Neural cell (in vitro differentiated cells): ENCODE measurements around the gene PARD6G. TPM values are rescaled to one million over a fixed set of nuclear protein-coding genes. Genes with fewer than 3 reads are reported as not detected.

Experiments used
- H2AFZ ChIP-seq: fragments of 200-600, 300-800 bp; sonication (generic), shearing (Covaris generic); 2 replicates; pipeline ENCODE4 v1.6.0; 2014; ENCODE audit warnings: low read depth, mild to moderate bottlenecking, antibody characterized with exemption, low read length, moderate library complexity
- H3F3A ChIP-seq: fragments of 200-600 bp; shearing (Covaris generic); 2 replicates; pipeline ENCODE4 v1.6.1; 2016; ENCODE audit warnings: mild to moderate bottlenecking, moderate library complexity, mixed read lengths, antibody characterized with exemption, low read length; ENCODE audit not compliant: insufficient read depth, poor library complexity, severe bottlenecking
- H3K27ac ChIP-seq: fragments of 200-600, 300-800 bp; sonication (generic), shearing (Covaris generic); 2 replicates; pipeline ENCODE4 v1.5.1; 2014; ENCODE audit warnings: mild to moderate bottlenecking, low read length, moderate library complexity
- H3K27me3 ChIP-seq: fragments of 300-800, 200-600 bp; sonication (generic), shearing (Covaris generic); 2 replicates; pipeline ENCODE4 v1.6.0; 2014; ENCODE audit warnings: mild to moderate bottlenecking, low read depth, low read length, moderate library complexity; ENCODE audit not compliant: insufficient read depth
- H3K36me3 ChIP-seq: fragments of 300-800, 200-600 bp; sonication (generic), shearing (Covaris generic); 2 replicates; pipeline ENCODE4 v1.5.1; 2014; ENCODE audit warnings: mild to moderate bottlenecking, antibody characterized with exemption, low read length, moderate library complexity; ENCODE audit not compliant: insufficient read depth
- H3K4me2 ChIP-seq: fragments of 300-800, 200-600 bp; sonication (generic), shearing (Covaris generic); 2 replicates; pipeline ENCODE4 v1.6.0; 2014; ENCODE audit warnings: mild to moderate bottlenecking, low read length
- H3K4me3 ChIP-seq: fragments of 300-800, 200-600 bp; sonication (generic), shearing (Covaris generic); 2 replicates; pipeline ENCODE4 v1.5.1; 2014; ENCODE audit warnings: mild to moderate bottlenecking, low read length, moderate library complexity
- H3K79me2 ChIP-seq: fragments of 200-600 bp; shearing (Covaris generic); replicated peaks from 2 replicates; pipeline ENCODE4 v1.6.0; 2014; ENCODE audit warnings: mild to moderate bottlenecking, low read length, moderate library complexity; ENCODE audit not compliant: insufficient read depth
- H3K9ac ChIP-seq: fragments of 300-800, 200-600 bp; sonication (generic), shearing (Covaris generic); 2 replicates; pipeline ENCODE4 v1.6.1; 2016; ENCODE audit warnings: mild to moderate bottlenecking, low read length, mixed read lengths
- H3K9me2 ChIP-seq: fragments of 200-600 bp; shearing (Covaris generic); 2 replicates; pipeline ENCODE4 v1.6.1; 2016; ENCODE audit warnings: mild to moderate bottlenecking, low read length, mixed read lengths; ENCODE audit not compliant: insufficient read depth
- H3K9me3 ChIP-seq: fragments of 200-600, 300-800 bp; sonication (generic), shearing (Covaris generic); 2 replicates; pipeline ENCODE4 v1.6.1; 2016; ENCODE audit warnings: mild to moderate bottlenecking, mixed run types, low read length, moderate library complexity, mixed read lengths
- H4K20me1 ChIP-seq: fragments of 200-600 bp; shearing (Covaris generic); 2 replicates; pipeline ENCODE4 v1.6.1; 2016; ENCODE audit warnings: mild to moderate bottlenecking, mixed run types; ENCODE audit not compliant: insufficient read depth
- EP300 ChIP-seq: fragments of 450-650 bp; conservative IDR thresholded peaks from 2 replicates; pipeline ENCODE4 v1.6.1; 2014; ENCODE audit warnings: antibody characterized with exemption, mild to moderate bottlenecking, moderate library complexity; ENCODE audit not compliant: poor library complexity, severe bottlenecking
- EZH2 ChIP-seq: fragments of 200-600, 300-800 bp; shearing (Covaris generic), sonication (generic); IDR thresholded peaks from 2 replicates; pipeline ENCODE4 v1.6.1; 2014; ENCODE audit warnings: antibody characterized with exemption, low read length, borderline replicate concordance, mild to moderate bottlenecking; ENCODE audit not compliant: insufficient read depth, poor library complexity, severe bottlenecking
- MXI1 ChIP-seq: fragments of 450-650 bp; conservative IDR thresholded peaks from 2 replicates; pipeline ENCODE4 v1.6.1; 2014; ENCODE audit warnings: antibody characterized with exemption, mild to moderate bottlenecking; ENCODE audit not compliant: poor library complexity, severe bottlenecking
- RAD21 ChIP-seq: fragments of 450-650 bp; conservative IDR thresholded peaks from 2 replicates; pipeline ENCODE4 v1.6.1; 2014; ENCODE audit warnings: antibody characterized with exemption, mild to moderate bottlenecking, moderate library complexity
- SMC3 ChIP-seq: fragments of 450-650 bp; conservative IDR thresholded peaks from 2 replicates; pipeline ENCODE4 v1.6.1; 2014; ENCODE audit warnings: antibody characterized with exemption, mild to moderate bottlenecking, moderate library complexity; ENCODE audit not compliant: poor library complexity
- TAF1 ChIP-seq: IDR thresholded peaks from 2 replicates; pipeline ENCODE4 v1.6.1; 2012; ENCODE audit warnings: low read depth
- polyA plus RNA-seq: library from polyadenylated mRNA; depleted of rRNA; stranded (reverse); fragments of >200 nt; gene quantifications from 2 replicates; pipeline ENCODE4 v1.2.3, GENCODE V29; 2014
- TF ChIP-seq, protein P1 (sequence below): IDR thresholded peaks from 2 replicates; pipeline ENCODE4 v1.6.1; 2012; ENCODE audit warnings: borderline replicate concordance
- TF ChIP-seq, protein P2 (sequence below): fragments of 450-650 bp; IDR thresholded peaks from 2 replicates; pipeline ENCODE4 v1.5.1; 2014; ENCODE audit warnings: antibody characterized with exemption, mild to moderate bottlenecking, moderate library complexity; ENCODE audit not compliant: poor library complexity, severe bottlenecking

Gene PARD6G
- polyA plus RNA-seq, 1 donor from 2014 or later = 9.3 TPM

DNA sequence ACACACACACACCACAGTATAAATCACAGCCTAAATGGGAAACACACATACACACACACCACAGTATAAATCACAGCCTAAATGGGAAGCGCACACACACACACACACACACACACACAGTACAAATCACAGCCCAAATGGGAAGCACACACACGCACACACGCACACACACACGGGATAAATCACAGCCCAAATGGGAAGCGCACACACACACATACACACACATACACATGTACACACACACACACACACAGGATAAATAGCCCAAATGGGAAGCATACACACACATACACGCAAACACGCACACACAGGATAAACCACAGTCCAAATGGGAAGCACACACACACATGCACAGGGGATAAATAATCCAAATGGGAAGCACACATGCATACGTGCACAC is 70.2 kb downstream of the PARD6G start (continued):
- TF ChIP-seq, protein P1, sequence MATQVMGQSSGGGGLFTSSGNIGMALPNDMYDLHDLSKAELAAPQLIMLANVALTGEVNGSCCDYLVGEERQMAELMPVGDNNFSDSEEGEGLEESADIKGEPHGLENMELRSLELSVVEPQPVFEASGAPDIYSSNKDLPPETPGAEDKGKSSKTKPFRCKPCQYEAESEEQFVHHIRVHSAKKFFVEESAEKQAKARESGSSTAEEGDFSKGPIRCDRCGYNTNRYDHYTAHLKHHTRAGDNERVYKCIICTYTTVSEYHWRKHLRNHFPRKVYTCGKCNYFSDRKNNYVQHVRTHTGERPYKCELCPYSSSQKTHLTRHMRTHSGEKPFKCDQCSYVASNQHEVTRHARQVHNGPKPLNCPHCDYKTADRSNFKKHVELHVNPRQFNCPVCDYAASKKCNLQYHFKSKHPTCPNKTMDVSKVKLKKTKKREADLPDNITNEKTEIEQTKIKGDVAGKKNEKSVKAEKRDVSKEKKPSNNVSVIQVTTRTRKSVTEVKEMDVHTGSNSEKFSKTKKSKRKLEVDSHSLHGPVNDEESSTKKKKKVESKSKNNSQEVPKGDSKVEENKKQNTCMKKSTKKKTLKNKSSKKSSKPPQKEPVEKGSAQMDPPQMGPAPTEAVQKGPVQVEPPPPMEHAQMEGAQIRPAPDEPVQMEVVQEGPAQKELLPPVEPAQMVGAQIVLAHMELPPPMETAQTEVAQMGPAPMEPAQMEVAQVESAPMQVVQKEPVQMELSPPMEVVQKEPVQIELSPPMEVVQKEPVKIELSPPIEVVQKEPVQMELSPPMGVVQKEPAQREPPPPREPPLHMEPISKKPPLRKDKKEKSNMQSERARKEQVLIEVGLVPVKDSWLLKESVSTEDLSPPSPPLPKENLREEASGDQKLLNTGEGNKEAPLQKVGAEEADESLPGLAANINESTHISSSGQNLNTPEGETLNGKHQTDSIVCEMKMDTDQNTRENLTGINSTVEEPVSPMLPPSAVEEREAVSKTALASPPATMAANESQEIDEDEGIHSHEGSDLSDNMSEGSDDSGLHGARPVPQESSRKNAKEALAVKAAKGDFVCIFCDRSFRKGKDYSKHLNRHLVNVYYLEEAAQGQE = no peak

DNA sequence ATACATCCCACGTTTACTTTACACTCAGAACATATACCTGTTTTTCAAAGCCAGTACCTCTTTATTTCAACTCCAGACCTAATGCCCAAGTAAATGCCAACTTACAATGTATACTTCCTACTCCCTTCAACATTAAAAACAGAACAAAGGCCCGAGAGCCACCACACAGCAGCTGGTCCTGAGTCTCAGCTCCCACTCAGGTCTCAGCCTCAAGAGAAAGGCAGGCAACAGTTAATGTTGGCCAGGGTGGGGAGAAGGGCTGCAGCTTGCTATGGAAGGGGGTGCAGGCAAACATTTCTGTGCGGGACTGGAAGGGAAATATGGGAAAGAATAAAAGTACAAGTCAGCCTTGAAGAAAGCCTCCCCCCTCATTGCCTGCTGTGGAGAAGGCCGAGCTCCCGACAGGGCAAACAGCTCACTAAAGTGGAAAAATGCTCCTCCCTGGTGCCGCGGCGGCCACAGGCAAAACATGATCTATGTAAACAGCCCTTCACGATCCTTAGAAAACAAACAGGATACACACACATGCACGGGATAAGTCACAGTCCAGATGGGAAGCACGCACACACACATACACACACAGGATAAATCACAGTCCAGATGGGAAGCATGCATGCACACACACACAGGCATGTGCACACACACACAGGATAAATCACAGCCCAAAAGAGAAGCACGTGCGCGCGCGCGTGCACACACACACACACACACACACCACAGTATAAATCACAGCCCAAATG is 70.8 kb downstream of the PARD6G start:
- no peak overlapping the region for H3K9ac ChIP-seq
- no peaks in the 10 kb centered on the region for H3F3A ChIP-seq
- H2AFZ ChIP-seq = no peak overlapping the region
- H4K20me1 ChIP-seq = no peaks in the 10 kb centered on the region
- no peak overlapping the region for H3K27ac ChIP-seq
- no peaks in the 10 kb centered on the region for H3K9me2 ChIP-seq
- no peak overlapping the region for H3K4me3 ChIP-seq
- no peak overlapping the region for H3K4me2 ChIP-seq
- H3K27me3 ChIP-seq = no peaks in the 10 kb centered on the region
- TF ChIP-seq, protein P2, sequence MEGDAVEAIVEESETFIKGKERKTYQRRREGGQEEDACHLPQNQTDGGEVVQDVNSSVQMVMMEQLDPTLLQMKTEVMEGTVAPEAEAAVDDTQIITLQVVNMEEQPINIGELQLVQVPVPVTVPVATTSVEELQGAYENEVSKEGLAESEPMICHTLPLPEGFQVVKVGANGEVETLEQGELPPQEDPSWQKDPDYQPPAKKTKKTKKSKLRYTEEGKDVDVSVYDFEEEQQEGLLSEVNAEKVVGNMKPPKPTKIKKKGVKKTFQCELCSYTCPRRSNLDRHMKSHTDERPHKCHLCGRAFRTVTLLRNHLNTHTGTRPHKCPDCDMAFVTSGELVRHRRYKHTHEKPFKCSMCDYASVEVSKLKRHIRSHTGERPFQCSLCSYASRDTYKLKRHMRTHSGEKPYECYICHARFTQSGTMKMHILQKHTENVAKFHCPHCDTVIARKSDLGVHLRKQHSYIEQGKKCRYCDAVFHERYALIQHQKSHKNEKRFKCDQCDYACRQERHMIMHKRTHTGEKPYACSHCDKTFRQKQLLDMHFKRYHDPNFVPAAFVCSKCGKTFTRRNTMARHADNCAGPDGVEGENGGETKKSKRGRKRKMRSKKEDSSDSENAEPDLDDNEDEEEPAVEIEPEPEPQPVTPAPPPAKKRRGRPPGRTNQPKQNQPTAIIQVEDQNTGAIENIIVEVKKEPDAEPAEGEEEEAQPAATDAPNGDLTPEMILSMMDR = no peak
- TF ChIP-seq SMC3 (no peak), EZH2 (no peak), EP300 (no peak), RAD21 (no peak), TAF1 (no peak), MXI1 (no peak)
- TF ChIP-seq, protein P1 = no peak
- no peaks in the 10 kb centered on the region for H3K79me2 ChIP-seq
- no peaks in the 10 kb centered on the region for H3K36me3 ChIP-seq
- H3K9me3 ChIP-seq = no peaks in the 10 kb centered on the region
